HG02840 (cell line): Measurements from ENCODE around the gene DEDD2.

Source experiments
- ATAC-seq: cut with Tn5 transposase; IDR thresholded peaks from one replicate; pipeline ENCODE4 v1.9.1; 2021; ENCODE audit warnings: mild to moderate bottlenecking, moderate library complexity, moderate number of reproducible peaks; ENCODE audit not compliant: unreplicated experiment, low FRiP score

Gene DEDD2

GRCh38 chr19:42151782-42152684 is 65.4 kb downstream of the DEDD2 start:
- ATAC-seq, result no peak

GRCh38 chr19:42150911-42151361 is 66.5 kb downstream of the DEDD2 start:
- no peak for ATAC-seq

GRCh38 chr19:42150364-42150763 is 67.1 kb downstream of the DEDD2 start:
- ATAC-seq, result no peak

- no peak for ATAC-seq
These were observed 67.9 kb downstream of the DEDD2 start for GRCh38 chr19:42149447-42150202.
